ENCODE measurements around the gene VAV2.

DNA sequence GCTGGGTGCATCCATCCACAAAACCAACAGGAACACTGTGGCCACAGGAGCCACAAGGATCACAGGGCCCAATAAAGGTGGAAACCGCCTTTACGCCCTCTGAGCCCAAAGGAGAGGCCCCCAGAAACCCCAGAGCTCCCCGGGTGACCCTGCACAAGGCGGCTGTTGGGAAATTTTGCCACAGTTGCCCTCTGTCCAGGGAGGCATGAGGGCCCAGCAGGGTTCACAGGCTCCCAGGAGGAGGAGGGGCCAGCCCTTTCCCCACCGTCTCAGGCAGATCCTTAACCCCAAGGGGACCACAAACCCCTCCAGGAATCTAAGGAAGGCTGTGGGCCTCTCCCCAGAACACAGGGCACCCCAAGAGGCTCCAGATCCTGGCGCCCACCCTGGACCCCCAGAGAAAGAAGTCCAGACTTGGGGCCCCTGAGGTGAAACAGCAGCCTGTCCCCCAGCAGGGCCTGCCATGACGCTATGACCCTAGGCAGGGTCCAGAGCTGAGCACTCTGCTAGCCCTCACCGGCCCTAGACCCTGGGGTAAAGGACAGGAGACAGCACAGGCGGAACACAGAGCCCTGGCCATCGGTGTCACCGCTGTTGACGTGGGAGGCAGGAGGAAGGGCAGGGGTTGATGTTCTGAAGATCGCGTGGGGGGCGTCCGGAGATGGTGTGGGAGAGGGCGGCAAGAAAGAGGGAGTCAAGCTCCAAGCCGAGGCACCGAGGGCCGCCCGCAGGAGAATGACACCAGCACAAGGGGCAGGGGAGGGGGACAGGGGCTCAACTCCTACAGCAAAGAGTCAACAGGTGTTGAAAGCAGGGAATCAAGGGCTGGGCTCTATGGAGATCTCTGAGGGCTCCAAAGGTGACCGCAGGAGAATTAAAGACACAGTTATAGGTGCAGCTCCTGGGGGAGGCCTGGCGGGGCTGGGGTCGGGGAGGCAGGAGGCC is 97.5 kb downstream of the VAV2 start:
- TF ChIP-seq, protein P1, sequence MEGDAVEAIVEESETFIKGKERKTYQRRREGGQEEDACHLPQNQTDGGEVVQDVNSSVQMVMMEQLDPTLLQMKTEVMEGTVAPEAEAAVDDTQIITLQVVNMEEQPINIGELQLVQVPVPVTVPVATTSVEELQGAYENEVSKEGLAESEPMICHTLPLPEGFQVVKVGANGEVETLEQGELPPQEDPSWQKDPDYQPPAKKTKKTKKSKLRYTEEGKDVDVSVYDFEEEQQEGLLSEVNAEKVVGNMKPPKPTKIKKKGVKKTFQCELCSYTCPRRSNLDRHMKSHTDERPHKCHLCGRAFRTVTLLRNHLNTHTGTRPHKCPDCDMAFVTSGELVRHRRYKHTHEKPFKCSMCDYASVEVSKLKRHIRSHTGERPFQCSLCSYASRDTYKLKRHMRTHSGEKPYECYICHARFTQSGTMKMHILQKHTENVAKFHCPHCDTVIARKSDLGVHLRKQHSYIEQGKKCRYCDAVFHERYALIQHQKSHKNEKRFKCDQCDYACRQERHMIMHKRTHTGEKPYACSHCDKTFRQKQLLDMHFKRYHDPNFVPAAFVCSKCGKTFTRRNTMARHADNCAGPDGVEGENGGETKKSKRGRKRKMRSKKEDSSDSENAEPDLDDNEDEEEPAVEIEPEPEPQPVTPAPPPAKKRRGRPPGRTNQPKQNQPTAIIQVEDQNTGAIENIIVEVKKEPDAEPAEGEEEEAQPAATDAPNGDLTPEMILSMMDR (IDR thresholded peaks at IDR 0.05): no peak
- no peak for TF ChIP-seq POLR2A (IDR thresholded peaks at IDR 0.05)

Data from uterus (tissue), 2 donors.